ENCODE measurements around the gene NQO2. TPM values are rescaled to one million over a fixed set of nuclear protein-coding genes. Genes with fewer than 3 reads are reported as not detected.
"Not testable (repeated sequence)": the region's sequence is repeated elsewhere in the genome, so short reads cannot be mapped to it uniquely, and the experiment has no call there.

Gene NQO2
- total RNA-seq, 1 donor from 2014 or later: 28.1 TPM

GRCh38 chr6:3052481-3053230 is 53.0 kb downstream of the NQO2 start:
- peaks cover 24% of the 10 kb centered on the region for H3K4me1 Mint-ChIP-seq (ENCODE audit: low read depth, unreplicated experiment)
- H3K27ac Mint-ChIP-seq (ENCODE audit: unreplicated experiment): no peak overlapping the region
- peaks cover 9% of the 10 kb centered on the region for H3K27me3 Mint-ChIP-seq (ENCODE audit: unreplicated experiment)
- H3K36me3 Mint-ChIP-seq (ENCODE audit: unreplicated experiment): no peaks in the 10 kb centered on the region
- TF ChIP-seq CTCF (IDR thresholded peaks at IDR 0.05; ENCODE audit: partially characterized antibody, unreplicated experiment): no peak
- H3K4me3 Mint-ChIP-seq (ENCODE audit: unreplicated experiment): peak overlapping the region; percentile 63
- DNase-seq: no peak
- H3K9me3 Mint-ChIP-seq (ENCODE audit: unreplicated experiment): peaks cover 12% of the 10 kb centered on the region

GRCh38 chr6:3053231-3053508 is 53.5 kb downstream of the NQO2 start:
- Mint-ChIP-seq H3K4me1 (ENCODE audit: low read depth, unreplicated experiment) (peaks cover 24% of the 10 kb centered on the region), H3K9me3 (ENCODE audit: unreplicated experiment) (peaks cover 12% of the 10 kb centered on the region), H3K36me3 (ENCODE audit: unreplicated experiment) (no peaks in the 10 kb centered on the region), H3K4me3 (ENCODE audit: unreplicated experiment) (peak overlapping the region; percentile 63), H3K27ac (ENCODE audit: unreplicated experiment) (no peak overlapping the region), H3K27me3 (ENCODE audit: unreplicated experiment) (peaks cover 9% of the 10 kb centered on the region)
- TF ChIP-seq CTCF (IDR thresholded peaks at IDR 0.05; ENCODE audit: partially characterized antibody, unreplicated experiment): no peak
- no peak for DNase-seq

- peaks cover 18% of the 10 kb centered on the region for H3K4me1 Mint-ChIP-seq (ENCODE audit: low read depth, unreplicated experiment)
- H3K36me3 Mint-ChIP-seq (ENCODE audit: unreplicated experiment); H3K9me3 Mint-ChIP-seq (ENCODE audit: unreplicated experiment); DNase-seq; H3K27me3 Mint-ChIP-seq (ENCODE audit: unreplicated experiment): not testable (repeated sequence)
- peak overlapping the region; percentile 75 for H3K27ac Mint-ChIP-seq (ENCODE audit: unreplicated experiment)
- peak overlapping the region; percentile 75 for H3K4me3 Mint-ChIP-seq (ENCODE audit: unreplicated experiment)
These were observed 54.8 kb downstream of the NQO2 start for GRCh38 chr6:3054229-3055157.

GRCh38 chr6:3055158-3055499 is 55.4 kb downstream of the NQO2 start:
- H3K9me3 Mint-ChIP-seq (ENCODE audit: unreplicated experiment); DNase-seq; H3K27me3 Mint-ChIP-seq (ENCODE audit: unreplicated experiment); H3K36me3 Mint-ChIP-seq (ENCODE audit: unreplicated experiment): not testable (repeated sequence)
- Mint-ChIP-seq H3K4me3 (ENCODE audit: unreplicated experiment) (peak overlapping the region; percentile 75), H3K4me1 (ENCODE audit: low read depth, unreplicated experiment) (peaks cover 15% of the 10 kb centered on the region), H3K27ac (ENCODE audit: unreplicated experiment) (peak overlapping the region; percentile 75)

GRCh38 chr6:3057063-3057770 is 57.5 kb downstream of the NQO2 start:
- H3K36me3 Mint-ChIP-seq (ENCODE audit: unreplicated experiment): no peaks in the 10 kb centered on the region
- TF ChIP-seq CTCF (IDR thresholded peaks at IDR 0.05; ENCODE audit: partially characterized antibody, unreplicated experiment): no peak
- H3K4me1 Mint-ChIP-seq (ENCODE audit: low read depth, unreplicated experiment): peaks cover 13% of the 10 kb centered on the region
- H3K4me3 Mint-ChIP-seq (ENCODE audit: unreplicated experiment): no peak overlapping the region
- peaks cover 5% of the 10 kb centered on the region for H3K9me3 Mint-ChIP-seq (ENCODE audit: unreplicated experiment)
- H3K27ac Mint-ChIP-seq (ENCODE audit: unreplicated experiment): no peak overlapping the region
- DNase-seq: no peak
- H3K27me3 Mint-ChIP-seq (ENCODE audit: unreplicated experiment): peaks cover 7% of the 10 kb centered on the region

All from glutamatergic neuron (in vitro differentiated cells).